HEK293 (cell line): ENCODE results near the gene RAET1L.
A peak's percentile ranks its signal among the peaks of the same experiment; 100 is the strongest.

Experiments used
- BCL11A ChIP-seq: fragments of 450-650 bp; formaldehyde crosslinking; IDR thresholded peaks from 2 replicates; pipeline ENCODE4 v1.5.1; 2016; ENCODE audit warnings: low read depth, missing biosample characterization, missing genetic modification characterization
- GLIS1 ChIP-seq: fragments of 450-650 bp; formaldehyde crosslinking; IDR thresholded peaks from 2 replicates; pipeline ENCODE4 v1.5.1; 2016; ENCODE audit warnings: missing biosample characterization, missing genetic modification characterization
- KLF16 ChIP-seq: fragments of 450-650 bp; formaldehyde crosslinking; IDR thresholded peaks from 2 replicates; pipeline ENCODE4 v1.5.1; 2017; ENCODE audit warnings: missing biosample characterization, missing genetic modification characterization
- PRDM4 ChIP-seq: fragments of 450-650 bp; formaldehyde crosslinking; IDR thresholded peaks from 2 replicates; pipeline ENCODE4 v1.5.1; 2017; ENCODE audit warnings: missing biosample characterization, missing genetic modification characterization
- SP2 ChIP-seq: fragments of 450-650 bp; formaldehyde crosslinking; IDR thresholded peaks from 2 replicates; pipeline ENCODE4 v1.5.1; 2016; ENCODE audit warnings: missing biosample characterization, missing genetic modification characterization
- ZBTB17 ChIP-seq: fragments of 450-650 bp; formaldehyde crosslinking; IDR thresholded peaks from 2 replicates; pipeline ENCODE4 v1.5.1; 2016; ENCODE audit warnings: missing biosample characterization, missing genetic modification characterization
- ZBTB48 ChIP-seq: fragments of 450-650 bp; formaldehyde crosslinking; IDR thresholded peaks from 2 replicates; pipeline ENCODE4 v1.5.1; 2016; ENCODE audit warnings: missing biosample characterization, missing genetic modification characterization
- ZFP3 ChIP-seq: fragments of 450-650 bp; formaldehyde crosslinking; IDR thresholded peaks from 2 replicates; pipeline ENCODE4 v1.5.1; 2016; ENCODE audit warnings: low read depth, missing biosample characterization, missing genetic modification characterization
- ZNF146 ChIP-seq: fragments of 450-650 bp; formaldehyde crosslinking; IDR thresholded peaks from 2 replicates; pipeline ENCODE4 v1.5.1; 2016; ENCODE audit warnings: missing biosample characterization, missing genetic modification characterization
- ZNF148 ChIP-seq: fragments of 450-650 bp; formaldehyde crosslinking; IDR thresholded peaks from 2 replicates; pipeline ENCODE4 v1.5.0; 2017; ENCODE audit warnings: missing biosample characterization, missing genetic modification characterization, borderline replicate concordance
- ZNF174 ChIP-seq: fragments of 450-650 bp; formaldehyde crosslinking; IDR thresholded peaks from 2 replicates; pipeline ENCODE4 v1.5.0; 2017; ENCODE audit warnings: missing biosample characterization, mild to moderate bottlenecking, missing genetic modification characterization
- ZNF184 ChIP-seq: fragments of 450-650 bp; IDR thresholded peaks from 2 replicates; pipeline ENCODE4 v1.5.1; 2018; ENCODE audit warnings: missing biosample characterization, mild to moderate bottlenecking, missing genetic modification characterization
- ZNF2 ChIP-seq: fragments of 450-650 bp; formaldehyde crosslinking; IDR thresholded peaks from 2 replicates; pipeline ENCODE4 v1.5.1; 2016; ENCODE audit warnings: missing biosample characterization, missing genetic modification characterization
- ZNF214 ChIP-seq: fragments of 450-650 bp; formaldehyde crosslinking; IDR thresholded peaks from 2 replicates; pipeline ENCODE4 v1.5.1; 2017; ENCODE audit warnings: missing biosample characterization, mild to moderate bottlenecking, missing genetic modification characterization, borderline replicate concordance
- ZNF24 ChIP-seq: fragments of 450-650 bp; formaldehyde crosslinking; IDR thresholded peaks from 2 replicates; pipeline ENCODE4 v1.5.1; 2016; ENCODE audit warnings: missing biosample characterization, missing genetic modification characterization
- ZNF549 ChIP-seq: fragments of 450-650 bp; IDR thresholded peaks from 2 replicates; pipeline ENCODE4 v1.5.1; 2018; ENCODE audit warnings: missing biosample characterization, missing genetic modification characterization, mild to moderate bottlenecking, inconsistent platforms, moderate library complexity
- ZNF555 ChIP-seq: fragments of 450-650 bp; formaldehyde crosslinking; conservative IDR thresholded peaks from 2 replicates; pipeline ENCODE4 v1.5.1; 2017; ENCODE audit warnings: missing biosample characterization, mild to moderate bottlenecking, missing genetic modification characterization, inconsistent platforms
- ZNF654 ChIP-seq: fragments of 450-650 bp; formaldehyde crosslinking; IDR thresholded peaks from 2 replicates; pipeline ENCODE4 v1.5.1; 2016; ENCODE audit warnings: low read depth, missing biosample characterization, missing genetic modification characterization
- ZNF660 ChIP-seq: fragments of 450-650 bp; IDR thresholded peaks from 2 replicates; pipeline ENCODE4 v1.5.1; 2018; ENCODE audit warnings: missing biosample characterization, mild to moderate bottlenecking, missing genetic modification characterization
- ZNF664 ChIP-seq: fragments of 450-650 bp; formaldehyde crosslinking; IDR thresholded peaks from 2 replicates; pipeline ENCODE4 v1.5.1; 2016; ENCODE audit warnings: missing biosample characterization, missing genetic modification characterization
- ZNF677 ChIP-seq: fragments of 450-650 bp; IDR thresholded peaks from 2 replicates; pipeline ENCODE4 v1.5.0; 2018; ENCODE audit warnings: missing biosample characterization, mild to moderate bottlenecking, missing genetic modification characterization, moderate library complexity
- ZNF701 ChIP-seq: fragments of 450-650 bp; formaldehyde crosslinking; IDR thresholded peaks from 2 replicates; pipeline ENCODE4 v1.5.1; 2016; ENCODE audit warnings: missing biosample characterization, missing genetic modification characterization
- ZNF707 ChIP-seq: fragments of 450-650 bp; formaldehyde crosslinking; IDR thresholded peaks from 2 replicates; pipeline ENCODE4 v1.5.1; 2016; ENCODE audit warnings: missing biosample characterization, missing genetic modification characterization
- ZNF837 ChIP-seq: fragments of 450-650 bp; formaldehyde crosslinking; IDR thresholded peaks from 2 replicates; pipeline ENCODE4 v1.5.1; 2016; ENCODE audit warnings: missing biosample characterization, missing genetic modification characterization
- ZSCAN16 ChIP-seq: fragments of 450-650 bp; formaldehyde crosslinking; IDR thresholded peaks from 2 replicates; pipeline ENCODE4 v1.5.1; 2016; ENCODE audit warnings: missing biosample characterization, missing genetic modification characterization
- TF ChIP-seq, protein P1 (sequence below): fragments of 450-650 bp; formaldehyde crosslinking; IDR thresholded peaks from 2 replicates; pipeline ENCODE4 v1.5.1; 2016; ENCODE audit warnings: missing biosample characterization, missing genetic modification characterization, borderline replicate concordance
- TF ChIP-seq, protein P2 (sequence below): fragments of 450-650 bp; formaldehyde crosslinking; IDR thresholded peaks from 2 replicates; pipeline ENCODE4 v1.5.1; 2016; ENCODE audit warnings: missing biosample characterization, missing genetic modification characterization
- TF ChIP-seq, protein P3 (sequence below): fragments of 450-650 bp; formaldehyde crosslinking; IDR thresholded peaks from 2 replicates; pipeline ENCODE4 v1.5.1; 2017; ENCODE audit warnings: missing biosample characterization, missing genetic modification characterization

The RAET1L gene

GRCh38 chr6:150006961-150007464, 18.3 kb downstream of the RAET1L start (continued):
- no peak for TF ChIP-seq ZNF146
- TF ChIP-seq PRDM4 (tag by site-specific recombination) = no peak
- no peak for TF ChIP-seq ZNF184 (tag by site-specific recombination)
- TF ChIP-seq ZNF677 (tag by site-specific recombination) = no peak
- no peak for TF ChIP-seq ZNF148 (tag by site-specific recombination)
- TF ChIP-seq ZSCAN16 (tag by site-specific recombination) = no peak
- TF ChIP-seq, protein P1, sequence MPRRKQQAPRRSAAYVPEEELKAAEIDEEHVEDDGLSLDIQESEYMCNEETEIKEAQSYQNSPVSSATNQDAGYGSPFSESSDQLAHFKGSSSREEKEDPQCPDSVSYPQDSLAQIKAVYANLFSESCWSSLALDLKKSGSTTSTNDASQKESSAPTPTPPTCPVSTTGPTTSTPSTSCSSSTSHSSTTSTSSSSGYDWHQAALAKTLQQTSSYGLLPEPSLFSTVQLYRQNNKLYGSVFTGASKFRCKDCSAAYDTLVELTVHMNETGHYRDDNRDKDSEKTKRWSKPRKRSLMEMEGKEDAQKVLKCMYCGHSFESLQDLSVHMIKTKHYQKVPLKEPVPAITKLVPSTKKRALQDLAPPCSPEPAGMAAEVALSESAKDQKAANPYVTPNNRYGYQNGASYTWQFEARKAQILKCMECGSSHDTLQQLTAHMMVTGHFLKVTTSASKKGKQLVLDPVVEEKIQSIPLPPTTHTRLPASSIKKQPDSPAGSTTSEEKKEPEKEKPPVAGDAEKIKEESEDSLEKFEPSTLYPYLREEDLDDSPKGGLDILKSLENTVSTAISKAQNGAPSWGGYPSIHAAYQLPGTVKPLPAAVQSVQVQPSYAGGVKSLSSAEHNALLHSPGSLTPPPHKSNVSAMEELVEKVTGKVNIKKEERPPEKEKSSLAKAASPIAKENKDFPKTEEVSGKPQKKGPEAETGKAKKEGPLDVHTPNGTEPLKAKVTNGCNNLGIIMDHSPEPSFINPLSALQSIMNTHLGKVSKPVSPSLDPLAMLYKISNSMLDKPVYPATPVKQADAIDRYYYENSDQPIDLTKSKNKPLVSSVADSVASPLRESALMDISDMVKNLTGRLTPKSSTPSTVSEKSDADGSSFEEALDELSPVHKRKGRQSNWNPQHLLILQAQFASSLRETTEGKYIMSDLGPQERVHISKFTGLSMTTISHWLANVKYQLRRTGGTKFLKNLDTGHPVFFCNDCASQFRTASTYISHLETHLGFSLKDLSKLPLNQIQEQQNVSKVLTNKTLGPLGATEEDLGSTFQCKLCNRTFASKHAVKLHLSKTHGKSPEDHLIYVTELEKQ (tag by site-specific recombination) = no peak
- TF ChIP-seq ZNF2 (tag by site-specific recombination) = peak; percentile 58; the same call in 1 of the 2 replicates
- 0 out of 2 replicates have a peak, but pooled peaks have one; percentile 18 for TF ChIP-seq ZNF24
- TF ChIP-seq ZNF654 (tag by site-specific recombination) = peak; percentile 69
- no peak for TF ChIP-seq ZNF555
- no peak for TF ChIP-seq ZFP3
- TF ChIP-seq ZBTB48 = no peak
- TF ChIP-seq ZNF707 (tag by site-specific recombination) = no peak
- TF ChIP-seq SP2 (tag by site-specific recombination) = no peak
- no peak for TF ChIP-seq BCL11A (tag by site-specific recombination)
- TF ChIP-seq ZNF664 (tag by site-specific recombination) = no peak
- TF ChIP-seq ZBTB17 = 0 out of 2 replicates have a peak, but pooled peaks have one; percentile 38
- no peak for TF ChIP-seq ZNF549 (tag by site-specific recombination)
- no peak for TF ChIP-seq ZNF214 (tag by site-specific recombination)
- TF ChIP-seq, protein P2, sequence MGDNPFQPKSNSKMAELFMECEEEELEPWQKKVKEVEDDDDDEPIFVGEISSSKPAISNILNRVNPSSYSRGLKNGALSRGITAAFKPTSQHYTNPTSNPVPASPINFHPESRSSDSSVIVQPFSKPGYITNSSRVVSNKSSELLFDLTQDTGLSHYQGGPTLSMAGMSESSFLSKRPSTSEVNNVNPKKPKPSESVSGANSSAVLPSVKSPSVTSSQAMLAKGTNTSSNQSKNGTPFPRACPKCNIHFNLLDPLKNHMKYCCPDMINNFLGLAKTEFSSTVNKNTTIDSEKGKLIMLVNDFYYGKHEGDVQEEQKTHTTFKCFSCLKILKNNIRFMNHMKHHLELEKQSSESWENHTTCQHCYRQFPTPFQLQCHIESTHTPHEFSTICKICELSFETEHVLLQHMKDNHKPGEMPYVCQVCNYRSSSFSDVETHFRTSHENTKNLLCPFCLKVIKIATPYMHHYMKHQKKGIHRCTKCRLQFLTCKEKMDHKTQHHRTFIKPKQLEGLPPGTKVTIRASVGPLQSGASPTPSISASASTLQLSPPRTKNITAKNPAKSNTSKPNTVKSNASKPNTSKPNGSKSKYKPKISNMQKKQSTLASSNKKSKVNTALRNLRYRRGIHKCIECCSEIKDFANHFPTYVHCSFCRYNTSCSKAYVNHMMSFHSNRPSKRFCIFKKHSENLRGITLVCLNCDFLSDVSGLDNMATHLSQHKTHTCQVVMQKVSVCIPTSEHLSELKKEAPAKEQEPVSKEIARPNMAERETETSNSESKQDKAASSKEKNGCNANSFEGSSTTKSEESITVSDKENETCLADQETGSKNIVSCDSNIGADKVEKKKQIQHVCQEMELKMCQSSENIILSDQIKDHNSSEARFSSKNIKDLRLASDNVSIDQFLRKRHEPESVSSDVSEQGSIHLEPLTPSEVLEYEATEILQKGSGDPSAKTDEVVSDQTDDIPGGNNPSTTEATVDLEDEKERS = no peak
- no peak for TF ChIP-seq ZNF701 (tag by site-specific recombination)
- TF ChIP-seq, protein P3, sequence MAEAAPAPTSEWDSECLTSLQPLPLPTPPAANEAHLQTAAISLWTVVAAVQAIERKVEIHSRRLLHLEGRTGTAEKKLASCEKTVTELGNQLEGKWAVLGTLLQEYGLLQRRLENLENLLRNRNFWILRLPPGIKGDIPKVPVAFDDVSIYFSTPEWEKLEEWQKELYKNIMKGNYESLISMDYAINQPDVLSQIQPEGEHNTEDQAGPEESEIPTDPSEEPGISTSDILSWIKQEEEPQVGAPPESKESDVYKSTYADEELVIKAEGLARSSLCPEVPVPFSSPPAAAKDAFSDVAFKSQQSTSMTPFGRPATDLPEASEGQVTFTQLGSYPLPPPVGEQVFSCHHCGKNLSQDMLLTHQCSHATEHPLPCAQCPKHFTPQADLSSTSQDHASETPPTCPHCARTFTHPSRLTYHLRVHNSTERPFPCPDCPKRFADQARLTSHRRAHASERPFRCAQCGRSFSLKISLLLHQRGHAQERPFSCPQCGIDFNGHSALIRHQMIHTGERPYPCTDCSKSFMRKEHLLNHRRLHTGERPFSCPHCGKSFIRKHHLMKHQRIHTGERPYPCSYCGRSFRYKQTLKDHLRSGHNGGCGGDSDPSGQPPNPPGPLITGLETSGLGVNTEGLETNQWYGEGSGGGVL = no peak
- no peak for TF ChIP-seq KLF16
- no peak for TF ChIP-seq ZNF174 (tag by site-specific recombination)
- TF ChIP-seq ZNF660 (tag by site-specific recombination) = no peak
- TF ChIP-seq ZNF837 (tag by site-specific recombination) = no peak
- no peak for TF ChIP-seq GLIS1 (tag by site-specific recombination)
